GM12801 (cell line): Measurements from ENCODE around the gene WDFY3.

ENCODE experiments used
- TF ChIP-seq, protein P1 (sequence below): IDR thresholded peaks from one replicate; pipeline ENCODE4 v1.5.1; 2011; ENCODE audit warnings: control low read depth; ENCODE audit not compliant: insufficient read length; ENCODE audit errors: extremely low read depth

Gene WDFY3

DNA sequence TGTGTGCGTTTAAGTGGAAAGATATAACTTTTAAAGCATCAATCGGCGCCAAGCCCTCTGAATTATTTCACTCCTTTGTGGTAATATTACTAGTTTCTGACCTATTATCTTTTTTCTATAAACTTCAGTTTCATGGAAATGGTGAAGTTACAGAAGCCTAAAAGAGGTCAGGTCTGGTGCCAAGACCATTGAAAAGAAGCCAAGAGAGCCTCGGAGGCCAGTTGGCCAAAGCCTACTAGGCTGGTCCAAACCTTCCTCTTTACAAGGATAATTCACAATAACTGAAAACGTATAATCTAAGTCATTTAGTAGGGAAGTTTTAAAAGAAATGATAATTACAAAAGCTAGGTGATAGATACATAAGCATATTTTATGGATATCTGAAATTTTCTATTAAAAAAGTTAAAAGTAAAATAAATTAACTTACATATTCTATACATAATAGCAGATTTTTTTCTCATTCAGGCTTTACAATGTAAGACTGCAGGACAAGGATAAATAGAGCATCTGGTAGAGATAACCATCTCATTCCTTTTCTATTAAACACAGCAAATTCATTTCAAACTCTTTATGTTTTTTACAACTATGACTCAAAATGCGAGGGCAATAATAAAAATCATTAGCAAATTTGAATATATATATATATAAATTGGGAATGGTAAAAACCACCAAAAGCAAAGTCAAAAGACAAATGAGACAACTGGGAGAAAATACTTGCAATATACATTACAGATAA lies 49.2 kb downstream of the WDFY3 start:
- TF ChIP-seq, protein P1, sequence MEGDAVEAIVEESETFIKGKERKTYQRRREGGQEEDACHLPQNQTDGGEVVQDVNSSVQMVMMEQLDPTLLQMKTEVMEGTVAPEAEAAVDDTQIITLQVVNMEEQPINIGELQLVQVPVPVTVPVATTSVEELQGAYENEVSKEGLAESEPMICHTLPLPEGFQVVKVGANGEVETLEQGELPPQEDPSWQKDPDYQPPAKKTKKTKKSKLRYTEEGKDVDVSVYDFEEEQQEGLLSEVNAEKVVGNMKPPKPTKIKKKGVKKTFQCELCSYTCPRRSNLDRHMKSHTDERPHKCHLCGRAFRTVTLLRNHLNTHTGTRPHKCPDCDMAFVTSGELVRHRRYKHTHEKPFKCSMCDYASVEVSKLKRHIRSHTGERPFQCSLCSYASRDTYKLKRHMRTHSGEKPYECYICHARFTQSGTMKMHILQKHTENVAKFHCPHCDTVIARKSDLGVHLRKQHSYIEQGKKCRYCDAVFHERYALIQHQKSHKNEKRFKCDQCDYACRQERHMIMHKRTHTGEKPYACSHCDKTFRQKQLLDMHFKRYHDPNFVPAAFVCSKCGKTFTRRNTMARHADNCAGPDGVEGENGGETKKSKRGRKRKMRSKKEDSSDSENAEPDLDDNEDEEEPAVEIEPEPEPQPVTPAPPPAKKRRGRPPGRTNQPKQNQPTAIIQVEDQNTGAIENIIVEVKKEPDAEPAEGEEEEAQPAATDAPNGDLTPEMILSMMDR: no peak

DNA sequence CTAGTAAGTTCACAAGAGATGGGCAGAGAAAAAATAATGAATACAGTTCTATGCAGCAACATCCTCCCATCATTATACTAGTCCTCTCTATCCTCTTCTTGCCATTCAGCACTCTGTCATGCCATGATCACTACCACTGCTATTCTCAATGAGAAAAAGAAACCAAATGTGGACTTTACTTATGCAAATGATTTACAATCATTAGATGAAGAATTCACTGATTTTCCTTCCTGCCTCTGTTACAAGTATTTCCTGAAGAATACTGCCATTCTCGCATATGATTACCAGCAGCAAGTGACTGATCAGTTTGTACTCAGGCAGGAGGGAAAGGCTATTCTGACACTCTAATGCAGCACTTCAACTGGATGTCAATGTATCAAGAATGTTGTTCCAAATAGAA lies 50.3 kb downstream of the WDFY3 start:
- TF ChIP-seq, protein P1: no peak

DNA sequence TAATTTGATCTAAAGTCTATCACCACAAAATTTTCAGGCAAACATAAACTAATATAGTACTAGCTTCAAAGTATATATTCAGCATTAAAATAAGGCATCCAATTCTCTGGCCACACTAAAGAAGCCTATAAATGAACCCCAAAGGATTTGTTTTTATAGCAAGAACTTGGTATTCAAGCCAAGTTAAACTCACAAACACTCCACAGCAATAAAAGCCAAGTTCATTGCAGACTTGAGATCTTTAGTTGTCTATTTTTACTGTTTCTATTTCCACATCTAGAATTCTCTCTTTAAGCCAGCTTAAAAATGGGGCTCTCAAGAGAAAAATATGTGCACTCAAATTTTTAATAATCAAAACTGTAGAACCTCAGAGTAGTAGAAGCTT lies 51.1 kb downstream of the WDFY3 start:
- TF ChIP-seq, protein P1: no peak

DNA sequence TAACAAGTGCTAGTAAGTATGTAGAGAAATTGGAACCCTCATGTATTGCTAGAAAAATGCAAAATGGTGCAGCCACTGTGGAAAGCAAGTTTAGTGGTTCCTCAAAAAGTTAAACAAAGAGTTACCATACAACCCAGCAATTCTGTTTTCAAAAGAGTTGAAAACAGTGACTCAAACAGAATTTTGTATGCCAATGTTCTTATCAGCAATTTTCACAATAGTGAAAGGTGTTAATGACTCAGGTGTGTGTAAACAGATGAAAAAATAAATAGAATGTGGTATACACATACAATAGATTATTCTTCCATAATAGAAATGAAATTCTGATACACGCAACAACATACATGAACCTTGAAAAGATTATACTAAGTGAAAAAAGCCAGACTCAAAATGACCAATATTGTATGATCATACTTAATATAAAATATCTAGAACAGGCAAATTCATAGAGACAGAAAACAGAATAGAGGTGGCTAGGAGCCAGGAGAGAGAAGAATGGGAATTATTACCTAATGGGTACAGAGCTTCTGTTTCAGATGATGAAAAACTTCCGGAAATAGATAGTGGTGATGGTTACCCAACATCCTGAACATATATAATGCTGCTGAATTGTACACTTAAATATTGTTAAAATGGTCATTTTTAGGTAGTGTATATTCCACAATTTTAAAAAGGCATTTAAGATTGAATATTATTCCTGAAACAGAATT lies 51.6 kb downstream of the WDFY3 start:
- TF ChIP-seq, protein P1: no peak

DNA sequence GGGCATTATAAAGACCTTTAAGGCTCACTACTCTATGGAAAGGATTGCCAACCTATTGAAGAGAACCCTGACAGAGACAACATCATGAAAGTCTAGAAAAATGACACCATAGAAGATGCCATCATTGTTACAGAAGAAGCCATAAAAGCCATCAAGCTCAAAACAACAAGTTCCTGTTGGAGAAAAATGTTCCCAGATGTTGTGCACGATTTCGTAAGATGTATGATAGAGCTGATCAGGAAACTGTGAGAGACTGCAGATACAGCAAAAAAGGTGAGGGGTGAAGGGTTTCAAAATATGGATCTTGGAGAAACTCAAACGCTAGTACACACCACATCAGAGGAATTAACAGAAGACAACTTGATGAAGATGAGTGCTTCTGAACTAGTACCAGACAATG lies 53.3 kb downstream of the WDFY3 start:
- TF ChIP-seq, protein P1: no peak

DNA sequence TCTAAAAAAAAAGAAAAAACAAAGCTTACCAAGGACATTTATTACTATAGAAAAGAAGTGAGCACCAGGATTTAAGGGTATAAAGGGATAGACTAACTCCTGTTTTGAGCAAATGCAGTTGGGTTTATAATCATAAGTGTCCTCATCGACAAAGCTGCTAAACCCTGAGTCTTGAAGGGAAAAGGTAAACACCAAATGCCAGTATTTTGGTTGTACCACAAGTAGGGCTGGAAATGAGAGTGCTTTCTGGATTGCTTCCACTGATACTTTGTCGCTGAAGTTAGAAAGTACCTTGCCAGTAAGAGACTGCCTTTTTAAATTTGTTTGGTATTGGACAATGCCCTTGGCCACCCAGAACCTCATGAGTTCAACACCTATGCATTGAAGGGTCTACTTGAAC lies 53.7 kb downstream of the WDFY3 start:
- TF ChIP-seq, protein P1: no peak

DNA sequence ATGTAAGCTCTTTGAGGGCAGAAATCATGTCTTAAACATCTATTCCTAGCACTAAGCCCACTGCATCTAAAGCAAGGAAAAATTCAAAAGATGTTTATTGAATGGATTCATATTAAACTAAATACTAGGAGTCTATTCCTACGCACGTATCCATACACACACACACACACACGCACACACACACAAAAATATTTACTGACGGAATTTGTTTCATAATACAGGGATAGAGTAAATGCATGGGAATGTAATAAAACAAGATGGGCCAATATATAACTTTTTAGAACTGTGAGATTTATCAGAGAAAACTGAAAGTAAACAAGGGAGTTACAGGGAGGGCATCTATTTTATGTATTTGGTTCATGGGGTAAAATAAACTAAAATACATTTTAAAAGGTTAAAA lies 57.6 kb downstream of the WDFY3 start:
- TF ChIP-seq, protein P1: no peak
